DND-41 (cell line): ENCODE data around the gene NTN5.

ENCODE experiments used
- ATAC-seq: fragments of 200-7000 bp; cut with Tn5 transposase; 3 replicates; pipeline ENCODE4 v1.9.1; 2021; ENCODE audit warnings: low read depth; ENCODE audit not compliant: insufficient read depth
- DNase-seq: peaks from one replicate; pipeline ENCODE4 v3.0.0-alpha.2; 2020
- H2AFZ ChIP-seq: 2 replicates; pipeline ENCODE4 v1.6.0; 2012; ENCODE audit warnings: low read depth, low read length
- H3K27ac ChIP-seq: 2 replicates; pipeline ENCODE4 v1.5.1; 2012; ENCODE audit warnings: low read length, inconsistent platforms
- H3K27me3 ChIP-seq: fragments of 200-600 bp; sonication (generic); 2 replicates; pipeline ENCODE4 v1.6.0; 2012; ENCODE audit warnings: low read length, mild to moderate bottlenecking, inconsistent platforms; ENCODE audit not compliant: insufficient read depth, poor library complexity
- H3K36me3 ChIP-seq: 2 replicates; pipeline ENCODE4 v1.5.1; 2012; ENCODE audit warnings: low read length, inconsistent platforms; ENCODE audit not compliant: insufficient read depth
- H3K4me1 ChIP-seq: 2 replicates; pipeline ENCODE4 v1.5.1; 2012; ENCODE audit warnings: mild to moderate bottlenecking, low read length; ENCODE audit not compliant: insufficient read depth
- H3K4me2 ChIP-seq: 2 replicates; pipeline ENCODE4 v1.6.0; 2012; ENCODE audit warnings: mild to moderate bottlenecking, moderate library complexity, low read length, inconsistent platforms; ENCODE audit not compliant: insufficient read depth
- H3K4me3 ChIP-seq, 2 experiments: fragments of 200-600 bp in 1 of 2; shearing (Covaris generic) in 1 of 2; 2 replicates each; pipeline ENCODE4 v1.5.1; 2012 to 2016; ENCODE audit warnings: inconsistent platforms in 2 of 2, low read length in 2 of 2, mild to moderate bottlenecking in 2 of 2, low read depth in 1 of 2, moderate library complexity in 1 of 2
- H3K79me2 ChIP-seq: 2 replicates; pipeline ENCODE4 v1.6.0; 2012; ENCODE audit warnings: low read length, inconsistent platforms; ENCODE audit not compliant: insufficient read depth
- H3K9ac ChIP-seq: 2 replicates; pipeline ENCODE4 v1.6.0; 2012; ENCODE audit warnings: low read depth, mild to moderate bottlenecking, inconsistent platforms, low read length, moderate library complexity
- H3K9me3 ChIP-seq: 2 replicates; pipeline ENCODE4 v1.5.1; 2012; ENCODE audit warnings: low read length, moderate library complexity, mild to moderate bottlenecking, inconsistent platforms; ENCODE audit not compliant: insufficient read depth, severe bottlenecking
- H4K20me1 ChIP-seq: 2 replicates; pipeline ENCODE4 v1.6.0; 2012; ENCODE audit warnings: low read length; ENCODE audit not compliant: insufficient read depth
- CTCF ChIP-seq: IDR thresholded peaks from 2 replicates; pipeline ENCODE4 v1.5.1; 2012; ENCODE audit warnings: borderline replicate concordance, low read length, moderate library complexity, mild to moderate bottlenecking; ENCODE audit not compliant: poor library complexity, severe bottlenecking; ENCODE audit errors: extremely low read depth
- EZH2 ChIP-seq: IDR thresholded peaks from 3 replicates; pipeline ENCODE4 v1.6.1; 2012; ENCODE audit warnings: borderline replicate concordance, low read depth, mild to moderate bottlenecking, moderate library complexity, low read length, inconsistent platforms; ENCODE audit not compliant: severe bottlenecking

Gene NTN5

GRCh38 chr19:48678201-48678600 lies 5.4 kb upstream of the NTN5 start:
- Histone ChIP-seq H3K9me3 (no peaks in the 10 kb centered on the region), H3K9ac (no peak overlapping the region), H3K27me3 (no peaks in the 10 kb centered on the region), H3K79me2 (no peaks in the 10 kb centered on the region), H4K20me1 (no peaks in the 10 kb centered on the region; the same call in 1 of the 2 replicates), H2AFZ (no peak overlapping the region), H3K4me2 (no peak overlapping the region), H3K4me1 (peaks cover 10% of the 10 kb centered on the region), H3K27ac (no peak overlapping the region), H3K36me3 (no peaks in the 10 kb centered on the region), H3K4me3 (no peak overlapping the region)
- DNase-seq (no peak), ATAC-seq (no peak)
- no peak for TF ChIP-seq CTCF
- TF ChIP-seq EZH2 = no peak

- no peak for DNase-seq
- H3K4me2 ChIP-seq = no peak overlapping the region
- no peak overlapping the region for H2AFZ ChIP-seq
- no peak overlapping the region for H3K27ac ChIP-seq
- H3K9ac ChIP-seq = no peak overlapping the region
- no peaks in the 10 kb centered on the region for H3K27me3 ChIP-seq
- TF ChIP-seq EZH2 = no peak
- H3K4me1 ChIP-seq = peaks cover 10% of the 10 kb centered on the region
- H4K20me1 ChIP-seq = no peaks in the 10 kb centered on the region; the same call in 1 of the 2 replicates
- H3K79me2 ChIP-seq = no peaks in the 10 kb centered on the region
- no peak overlapping the region for H3K4me3 ChIP-seq
- no peaks in the 10 kb centered on the region for H3K36me3 ChIP-seq
- ATAC-seq = no peak
- no peaks in the 10 kb centered on the region for H3K9me3 ChIP-seq
Observed at GRCh38 chr19:48676887-48677286, 4.1 kb upstream of the NTN5 start.

GRCh38 chr19:48676487-48676886 lies 3.7 kb upstream of the NTN5 start:
- DNase-seq (no peak), ATAC-seq (no peak)
- Histone ChIP-seq H3K4me1 (peaks cover 10% of the 10 kb centered on the region), H3K9me3 (no peaks in the 10 kb centered on the region), H3K79me2 (no peaks in the 10 kb centered on the region), H4K20me1 (no peaks in the 10 kb centered on the region; the same call in 1 of the 2 replicates), H3K27me3 (no peaks in the 10 kb centered on the region), H3K9ac (no peak overlapping the region), H2AFZ (no peak overlapping the region), H3K4me2 (no peak overlapping the region), H3K36me3 (no peaks in the 10 kb centered on the region), H3K27ac (no peak overlapping the region), H3K4me3 (no peak overlapping the region)
- TF ChIP-seq EZH2 (no peak), CTCF (no peak)

- DNase-seq (peak; percentile 85), ATAC-seq (peak; percentile 97)
- no peak overlapping the region for H3K4me3 ChIP-seq
- H3K4me2 ChIP-seq = peak overlapping the region; percentile 27; the same call in 1 of the 2 replicates
- peak overlapping the region; percentile 42 for H3K9ac ChIP-seq
- peak overlapping the region; percentile 45; the same call in 1 of the 2 replicates for H3K27ac ChIP-seq
- TF ChIP-seq CTCF (peak; percentile 91), EZH2 (no peak)
- H4K20me1 ChIP-seq = no peaks in the 10 kb centered on the region
- no peaks in the 10 kb centered on the region for H3K27me3 ChIP-seq
- no peaks in the 10 kb centered on the region for H3K36me3 ChIP-seq
- no peaks in the 10 kb centered on the region for H3K79me2 ChIP-seq
- peaks cover 10% of the 10 kb centered on the region for H3K4me1 ChIP-seq
- H3K9me3 ChIP-seq = no peaks in the 10 kb centered on the region
- peak overlapping the region; percentile 72 for H2AFZ ChIP-seq
Observed at GRCh38 chr19:48674921-48675824, 2.4 kb upstream of the NTN5 start.
